Endothelial cell of umbilical vein (primary cell): ENCODE data around the gene PTGS1. TPM values are rescaled to one million over a fixed set of nuclear protein-coding genes. Genes with fewer than 3 reads are reported as not detected.

Experiments used
- BruUV-seq: library from RNA; stranded (reverse); fragments of 400-500 nt; replicated peaks from 2 replicates; lab custom pipeline; 2021; lab: Mats Ljungman, UMichigan
- CTCF ChIA-PET: fragments of 300-600, 350-600 bp; sonication (Branson Sonifier 250); formaldehyde crosslinking; loops from one replicate; lab custom pipeline; 2021; ENCODE audit warnings: antibody characterized with exemption, inconsistent platforms; lab: Charles Lee
- POLR2A ChIA-PET: fragments of 300-600, 350-600 bp; sonication (Branson Sonifier 250); formaldehyde crosslinking; loops from one replicate; lab custom pipeline; 2021; ENCODE audit warnings: antibody characterized with exemption, inconsistent platforms; lab: Charles Lee
- DNase-seq: peaks from one replicate; pipeline ENCODE4 v3.0.0-alpha.2; 2011; ENCODE audit warnings: low read depth, low spot score
- FAIRE-seq: peaks from 2 replicates; lab custom pipeline; 2011; peaks lifted over from hg19 to GRCh38; lab: Jason Lieb, UNC
- H2AFZ ChIP-seq: 2 replicates; pipeline ENCODE4 v1.6.0; 2012; ENCODE audit warnings: low read depth, low read length, control low read depth, inconsistent platforms
- H3K27ac ChIP-seq: 2 replicates; pipeline ENCODE4 v1.5.1; 2011; ENCODE audit warnings: low read depth, mild to moderate bottlenecking, control low read depth, low read length, moderate library complexity; ENCODE audit not compliant: insufficient read depth
- H3K27me3 ChIP-seq, 2 experiments: 2 replicates each; pipeline versions ENCODE4 v1.6.0 to v1.6.1; 2011; ENCODE audit warnings: low read length in 2 of 2, mixed read lengths in 1 of 2; ENCODE audit not compliant: control insufficient read depth in 2 of 2, insufficient read depth in 2 of 2
- H3K36me3 ChIP-seq, 2 experiments: 2 replicates in 1 of 2; 3 replicates in 1 of 2; pipeline ENCODE4 v1.5.1; 2011; ENCODE audit warnings: low read length in 2 of 2, mild to moderate bottlenecking in 1 of 2, moderate library complexity in 1 of 2; ENCODE audit not compliant: control insufficient read depth in 2 of 2, insufficient read depth in 2 of 2; ENCODE audit errors: extremely low read depth in 1 of 2
- H3K4me1 ChIP-seq: 3 replicates; pipeline ENCODE4 v1.5.1; 2011; ENCODE audit warnings: mild to moderate bottlenecking, low read length; ENCODE audit not compliant: control insufficient read depth, insufficient read depth; ENCODE audit errors: extremely low read depth
- H3K4me2 ChIP-seq: 2 replicates; pipeline ENCODE4 v1.6.1; 2011; ENCODE audit warnings: low read length, control low read depth, mixed read lengths; ENCODE audit not compliant: insufficient read depth
- H3K4me3 ChIP-seq, 3 experiments: fragments of 200-600 bp in 1 of 3; sonication (generic), shearing (Covaris generic) in 1 of 3; replicated peaks in 1 of 3; 2 replicates each; pipeline ENCODE4 v1.5.1; 2011 to 2016; ENCODE audit warnings: control low read depth in 3 of 3, low read length in 3 of 3, mild to moderate bottlenecking in 2 of 3, inconsistent platforms in 1 of 3, low read depth in 1 of 3, moderate library complexity in 1 of 3; ENCODE audit not compliant: insufficient read depth in 1 of 3
- H3K79me2 ChIP-seq: 2 replicates; pipeline ENCODE4 v1.6.0; 2012; ENCODE audit warnings: low read length, inconsistent platforms; ENCODE audit not compliant: control insufficient read depth, insufficient read depth
- H3K9ac ChIP-seq: replicated peaks from 2 replicates; pipeline ENCODE3; 2011; ENCODE audit warnings: low read length, control low read depth; ENCODE audit not compliant: insufficient read depth; ENCODE audit errors: extremely low read depth
- H3K9me1 ChIP-seq: replicated peaks from 3 replicates; pipeline ENCODE4 v1.6.0; 2011; ENCODE audit warnings: mild to moderate bottlenecking, low read length; ENCODE audit not compliant: control insufficient read depth, insufficient read depth; ENCODE audit errors: extremely low read depth
- H3K9me3 ChIP-seq: replicated peaks from 2 replicates; pipeline ENCODE4 v1.5.1; 2012; ENCODE audit warnings: low read length, inconsistent platforms; ENCODE audit not compliant: control insufficient read depth, insufficient read depth
- H4K20me1 ChIP-seq: replicated peaks from 2 replicates; pipeline ENCODE3; 2011; ENCODE audit warnings: mild to moderate bottlenecking, low read length; ENCODE audit not compliant: control insufficient read depth, insufficient read depth; ENCODE audit errors: extremely low read depth
- CTCF ChIP-seq, 2 donors: IDR thresholded peaks; 1 replicate in 1 of 2; 2 replicates in 1 of 2; pipeline ENCODE4 v1.5.1; 2011; ENCODE audit warnings: low read length in 2 of 2, mild to moderate bottlenecking in 2 of 2, moderate library complexity in 2 of 2, control low read depth in 1 of 2, inconsistent platforms in 1 of 2, low read depth in 1 of 2; ENCODE audit not compliant: insufficient read depth in 1 of 2; ENCODE audit errors: extremely low read depth in 1 of 2
- JUN ChIP-seq: IDR thresholded peaks from 2 replicates; pipeline ENCODE4 v1.6.1; 2011; ENCODE audit warnings: borderline replicate concordance, low read depth; ENCODE audit not compliant: insufficient read length, insufficient read depth
- MAX ChIP-seq: IDR thresholded peaks from 2 replicates; pipeline ENCODE4 v1.6.1; 2011; ENCODE audit not compliant: insufficient read depth, insufficient read length
- POLR2A ChIP-seq: IDR thresholded peaks from 2 replicates; pipeline ENCODE4 v1.6.1; 2012; ENCODE audit warnings: low read depth, mild to moderate bottlenecking, control low read depth, low read length
- POLR2AphosphoS5 ChIP-seq: IDR thresholded peaks from 2 replicates; pipeline ENCODE4 v1.6.1; 2012; ENCODE audit warnings: low read depth, mild to moderate bottlenecking, control low read depth, low read length, moderate library complexity; ENCODE audit not compliant: insufficient read depth
- dilution Hi-C: fragments of 300-500 bp; cut with MboI; formaldehyde crosslinking; loops from one replicate; pipeline ENCODE4 v1.15.0; 2019; ENCODE audit warnings: low sequenced_read_pairs; ENCODE audit not compliant: extremely low pct_ligation_motif_present
- intact Hi-C: fragments of 100-400 bp; cut with micrococcal nuclease; formaldehyde crosslinking; loops from one replicate; pipeline ENCODE4 v1.10.0; 2022
- polyA plus RNA-seq, 4 experiments: library from polyadenylated mRNA; depleted of rRNA in 3 of 4; stranded (reverse) in 3 of 4; unstranded in 1 of 4; fragments of >200 nt; gene quantifications; 2 replicates each; pipeline versions ENCODE4 v1.2.1 to v1.2.3, GENCODE V29; 2011 to 2012; ENCODE audit warnings: missing spikeins in 1 of 4
- total RNA-seq: library from RNA; stranded (reverse); gene quantifications from 2 replicates; pipeline ENCODE4 v1.2.3, GENCODE V29; 2021

Gene PTGS1
- total and polyA plus RNA-seq, 2 donors (not counting 3 experiments of a cell fraction or from before 2014, with no cell fraction given): 37.6 to 45.2 TPM

GRCh38 chr9:122364783-122365150 lies 6.1 kb upstream of the PTGS1 start:
- Histone ChIP-seq H3K27ac (no peak overlapping the region), H3K27me3 (no peaks in the 10 kb centered on the region), H4K20me1 (no peaks in the 10 kb centered on the region), H3K4me1 (no peaks in the 10 kb centered on the region), H2AFZ (no peak overlapping the region), H3K4me3 (no peak overlapping the region), H3K9ac (no peak overlapping the region), H3K9me1 (no peaks in the 10 kb centered on the region), H3K4me2 (no peak overlapping the region), H3K79me2 (no peaks in the 10 kb centered on the region), H3K36me3 (no peaks in the 10 kb centered on the region), H3K9me3 (no peaks in the 10 kb centered on the region)
- TF ChIP-seq CTCF (IDR thresholded peaks at IDR 0.05; ENCODE audit: extremely low read depth in 1 of 2, insufficient read depth in 1 of 2, low read depth in 1 of 2, low read length in 2 of 2) (no peak), JUN (no peak), POLR2AphosphoS5 (no peak), POLR2A (no peak), MAX (no peak)
- intact Hi-C loops (no loop called here), dilution Hi-C loops (loop anchor here (25.0 kb wide), 1 partner anchor 252 kb away; no protein-coding TSS in a partner anchor)
- ChIA-PET CTCF (interaction anchor here (1.0 to 2.1 kb wide), 2 partner anchors 8 to 14 kb away, joined by 3 to 7 read pairs; no protein-coding TSS in a partner anchor), POLR2A (no interaction called here)
- FAIRE-seq (no peak), DNase-seq (no peak)
- BruUV-seq: no TSS peak
